Heart right ventricle (tissue), 16 donors: ENCODE measurements around the gene PRKN. TPM values are rescaled to one million over a fixed set of nuclear protein-coding genes. Genes with fewer than 3 reads are reported as not detected.

ENCODE experiments used
- ATAC-seq, 8 donors: fragments of 200-7000 bp; cut with Tn5 transposase; one replicate each; pipeline ENCODE4 v1.9.1; 2020; ENCODE audit warnings: mild to moderate bottlenecking in 8 of 8, moderate library complexity in 8 of 8, moderate number of reproducible peaks in 1 of 8
- DNase-seq, 2 donors: peaks; one replicate each; pipeline ENCODE4 v3.0.0-alpha.2; 2020
- H3K27ac ChIP-seq, 10 donors: fragments of 200-600 bp; sonication (generic) in 2 of 10; one replicate each; pipeline versions ENCODE4 v1.5.0 to v1.8.0; 2020 to 2022; ENCODE audit warnings: mild to moderate bottlenecking in 3 of 10
- H3K27me3 ChIP-seq, 7 donors: fragments of 200-600 bp; one replicate each; pipeline ENCODE4 v1.8.0; 2021 to 2022; ENCODE audit warnings: mild to moderate bottlenecking in 2 of 7
- H3K36me3 ChIP-seq, 9 donors: fragments of 200-600 bp; sonication (generic) in 1 of 9; one replicate each; pipeline versions ENCODE4 v1.5.0 to v1.8.0; 2020 to 2022; ENCODE audit warnings: mild to moderate bottlenecking in 2 of 9
- H3K4me1 ChIP-seq, 9 donors: fragments of 200-600 bp; sonication (generic) in 1 of 9; one replicate each; pipeline versions ENCODE4 v1.5.0 to v1.8.0; 2020 to 2022; ENCODE audit warnings: mild to moderate bottlenecking in 4 of 9
- H3K4me3 ChIP-seq, 10 donors: fragments of 200-600 bp; sonication (generic) in 2 of 10; one replicate each; pipeline versions ENCODE4 v1.5.0 to v1.8.0; 2020 to 2022; ENCODE audit warnings: mild to moderate bottlenecking in 7 of 10, moderate library complexity in 2 of 10
- H3K9me3 ChIP-seq, 11 donors: fragments of 200-600 bp in 10 of 11; sonication (generic) in 2 of 11; one replicate each; pipeline versions ENCODE4 v1.5.0 to v1.8.0; 2013 to 2022; ENCODE audit warnings: mild to moderate bottlenecking in 2 of 11, control low read depth in 1 of 11, moderate library complexity in 1 of 11
- CTCF ChIP-seq, 9 donors: fragments of 200-600 bp; sonication (generic) in 2 of 9; IDR thresholded peaks; one replicate each; pipeline versions ENCODE4 v1.5.0 to v1.8.0; 2021 to 2022; ENCODE audit warnings: antibody characterized with exemption in 9 of 9, mild to moderate bottlenecking in 5 of 9, moderate library complexity in 1 of 9
- WGBS, 2 donors: extraction: QIAGEN DNeasy Blood & Tissue Kit; methylation state at CpG; one replicate each; pipeline ENCODE4 v1.1.7; 2013; ENCODE audit warnings: inconsistent platforms in 1 of 2; 5-methylcytosine and 5-hydroxymethylcytosine counted together
- intact Hi-C, 10 donors: fragments of 100-400 bp; cut with DNase I; formaldehyde crosslinking; loops; one replicate each; pipeline versions ENCODE4 v1.11.1 to v1.14.2; 2022
- polyA plus RNA-seq, 2 donors: library from polyadenylated mRNA; stranded (reverse); fragments of 200-250 nt; gene quantifications; one replicate each; pipeline ENCODE4 v1.2.3, GENCODE V29; 2013
- total RNA-seq, 10 donors: library from RNA; stranded (reverse); fragmentation: NEBNext Ultra II Directional in 3 of 10; extraction: Animal tissue kit (Norgen Biotek cat#: 25700) in 3 of 10; gene quantifications; one replicate each; pipeline versions ENCODE4 v1.2.1 to v1.2.4, GENCODE V29; 2021 to 2023
- donor health status: Arrhythmogenic right ventricular cardiomyopathy.
- donor health status: ischemic (EF 13 %, LVEDD 7.1; RV severe dilation, severe dysfunction).
- donor health status: healthy with polysubstance abuse.
- donor health status: DM: no; HTN: yes; CAD: no.
- donor health status: DM: no; HTN: no; CAD: no.
- donor health status: ischemic (EF 25% LVEDD 6.9; RV normal size, moderate dysfunction).
- donor health status: ischemic (EF 25% LVEDD 5.7; RV mildly dilated, moderate dysfunction).
- donor health status: healthy.
- donor health status: DM: yes; HTN: yes; CAD: no.
- donor health status: Ischemic cardiomyopathy.
- donor health status: ischemic (EF 35%, LVEDD 5.7; RV mildly dilated, moderate dysfunction).
- donor health status: nonischemic (EF 11% LVEDD 7.7; RV severe dilation, severe dysfunction).
- donor health status: DM: yes; HTN: yes; CAD: no.
- donor health status: PGD.
- donor health status: ischemic (EF 29% LVEDD 5.4; RV normal size, mild dysfunction).
- donor health status: nonischemic (EF 23%, LVEDD 6.1; RV moderate dilation, normal function).

The PRKN gene
- total and polyA plus RNA-seq, 12 donors: 2.3 to 27.7 (median 26.3) TPM

DNA sequence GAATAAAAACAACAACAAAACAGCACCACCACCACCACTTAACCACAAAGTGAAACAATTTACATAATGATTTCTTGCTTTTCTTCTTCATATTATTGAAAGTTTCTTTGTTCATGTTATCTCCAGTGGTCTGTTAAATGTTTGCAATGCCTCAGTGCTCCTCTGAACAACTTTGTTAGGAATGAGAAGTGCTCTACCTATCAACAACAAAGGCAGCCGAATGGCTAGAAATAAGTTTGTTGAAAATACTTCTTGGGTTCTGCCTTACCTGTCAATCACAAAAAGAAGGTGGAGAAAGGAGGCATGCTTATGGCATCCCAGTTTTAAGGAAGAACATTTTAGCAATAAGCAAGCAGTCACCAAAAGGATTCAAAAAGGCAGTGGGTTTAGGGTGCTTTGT lies 490.2 kb downstream of the PRKN start:
- no peak for DNase-seq
- no peaks in the 10 kb centered on the region for H3K36me3 ChIP-seq
- no peaks in the 10 kb centered on the region for H3K9me3 ChIP-seq
- H3K4me1 ChIP-seq: peaks cover 0 to 7% (median 0%) of the 10 kb centered on the region in 9 donors
- no peak for TF ChIP-seq CTCF (IDR thresholded peaks at IDR 0.05)
- no peak for ATAC-seq
- H3K4me3 ChIP-seq: no peak overlapping the region
- no peak overlapping the region for H3K27ac ChIP-seq
- 53 to 65% methylated on average over 1 of the region's 1 CpG for WGBS, 2 donors
- intact Hi-C loops: no loop called here
- no peaks in the 10 kb centered on the region for H3K27me3 ChIP-seq

DNA sequence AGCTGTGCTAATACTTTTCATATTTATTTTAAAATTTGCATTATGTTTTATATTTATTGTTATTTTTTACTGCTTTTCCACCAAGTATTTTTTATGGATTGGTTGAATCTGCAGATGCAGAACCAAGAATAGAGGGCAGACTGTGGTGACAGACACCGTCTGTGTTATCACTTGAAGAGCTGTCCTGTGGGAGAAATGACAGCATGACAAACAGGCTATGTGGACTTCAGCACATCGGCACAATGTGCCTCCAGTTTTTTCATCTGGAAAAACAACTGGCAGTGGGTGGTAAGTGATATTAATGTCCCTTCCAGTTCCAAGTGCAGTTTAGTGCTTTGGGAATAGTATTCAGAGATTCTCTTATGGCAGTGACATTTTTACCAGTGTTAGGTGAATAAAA lies 492.9 kb downstream of the PRKN start:
- intact Hi-C loops: loop anchor here in 1 of 10 donors (5.0 kb wide), 1 partner anchor 47 kb away; no protein-coding TSS in a partner anchor
- peak overlapping the region in 6 of 10 donors; percentile 16 to 32 (median 26) for H3K4me3 ChIP-seq

GRCh38 chr6:162230147-162230752 lies 497.3 kb downstream of the PRKN start:
- 17 to 21% methylated on average over 1 of the region's 1 CpG for WGBS, 2 donors
- intact Hi-C loops: loop anchor here in 1 of 10 donors (5.0 kb wide), 1 partner anchor 43 kb away; no protein-coding TSS in a partner anchor
- ATAC-seq (peak; percentile 43 to 86 (median 74)), DNase-seq (peak in 1 of 2 donors; percentile 20)
- Histone ChIP-seq H3K27me3 (no peaks in the 10 kb centered on the region), H3K4me3 (no peak overlapping the region), H3K4me1 (peaks cover 4 to 45% (median 23%) of the 10 kb centered on the region in 9 donors), H3K27ac (peak overlapping the region in 6 of 10 donors; percentile 21 to 61 (median 53)), H3K9me3 (peaks cover 0 to under 1% (median 0%) of the 10 kb centered on the region in 11 donors), H3K36me3 (no peaks in the 10 kb centered on the region)
- no peak for TF ChIP-seq CTCF (IDR thresholded peaks at IDR 0.05)

More for the DNA sequence above, 492.9 kb downstream of the PRKN start:
- TF ChIP-seq CTCF (IDR thresholded peaks at IDR 0.05): no peak
- Histone ChIP-seq H3K27ac (peak overlapping the region in 6 of 10 donors; percentile 36 to 60 (median 55)), H3K36me3 (no peaks in the 10 kb centered on the region), H3K9me3 (no peaks in the 10 kb centered on the region), H3K4me1 (peaks cover 4 to 34% (median 23%) of the 10 kb centered on the region in 9 donors), H3K27me3 (no peaks in the 10 kb centered on the region)
- peak in 5 of 8 donors; percentile 57 to 88 (median 64) for ATAC-seq
- WGBS, 2 donors: 14 to 42% methylated on average over 2 of the region's 2 CpGs
- no peak for DNase-seq

GRCh38 chr6:162229093-162229492 lies 498.5 kb downstream of the PRKN start:
- peak overlapping the region in 1 of 10 donors; percentile 47 for H3K27ac ChIP-seq
- no peak for TF ChIP-seq CTCF (IDR thresholded peaks at IDR 0.05)
- DNase-seq (no peak), ATAC-seq (no peak)
- intact Hi-C loops: no loop called here
- H3K27me3 ChIP-seq: no peaks in the 10 kb centered on the region
- WGBS, 2 donors: 100% methylated on average over 2 of the region's 2 CpGs
- peaks cover 0 to 10% (median 0%) of the 10 kb centered on the region in 11 donors for H3K9me3 ChIP-seq
- no peak overlapping the region for H3K4me3 ChIP-seq
- no peaks in the 10 kb centered on the region for H3K36me3 ChIP-seq
- peaks cover 4 to 41% (median 23%) of the 10 kb centered on the region in 9 donors for H3K4me1 ChIP-seq
